Gastrocnemius medialis (tissue), 4 donors: ENCODE results near the gene TMEM185B. TPM values are rescaled to one million over a fixed set of nuclear protein-coding genes. Genes with fewer than 3 reads are reported as not detected.
A peak's percentile ranks its signal among the peaks of the same experiment; 100 is the strongest.

ENCODE experiments used
- ATAC-seq, 2 donors: fragments of 150-250 bp; one replicate each; pipeline ENCODE4 v1.9.1; 2016
- DNase-seq, 2 donors: peaks; one replicate each; pipeline ENCODE4 v3.0.0-alpha.2; 2019
- H3K27ac ChIP-seq, 4 donors: fragments of 200-600 bp; sonication (generic); 1 replicate in 1 of 4; 2 replicates in 3 of 4; pipeline ENCODE4 v1.5.1; 2016 to 2018; ENCODE audit warnings: mild to moderate bottlenecking in 2 of 4, moderate library complexity in 1 of 4
- H3K27me3 ChIP-seq, 3 donors: fragments of 200-600 bp; sonication (generic) in 2 of 3; 1 replicate in 1 of 3; 2 replicates in 2 of 3; pipeline versions ENCODE4 v1.5.1 to v1.6.0; 2016 to 2019; ENCODE audit warnings: mild to moderate bottlenecking in 1 of 3, moderate library complexity in 1 of 3
- H3K36me3 ChIP-seq, 2 donors: fragments of 200-600 bp; sonication (generic) in 1 of 2; one replicate each; pipeline ENCODE4 v1.5.1; 2017 to 2018
- H3K4me1 ChIP-seq, 2 donors: fragments of 200-600 bp; sonication (generic) in 1 of 2; one replicate each; pipeline ENCODE4 v1.5.1; 2016 to 2017; ENCODE audit warnings: mild to moderate bottlenecking in 2 of 2
- H3K4me3 ChIP-seq, 4 donors: fragments of 200-600 bp; sonication (generic) in 3 of 4; 1 replicate in 1 of 4; 2 replicates in 3 of 4; pipeline ENCODE4 v1.5.1; 2016 to 2019; ENCODE audit warnings: mild to moderate bottlenecking in 2 of 4
- H3K9me3 ChIP-seq, 3 donors: fragments of 200-600 bp; sonication (generic) in 2 of 3; 1 replicate in 1 of 3; 2 replicates in 2 of 3; pipeline ENCODE4 v1.5.1; 2016 to 2019
- CTCF ChIP-seq, 5 experiments: fragments of 450-650 bp in 3 of 5; fragments of 200-600 bp in 2 of 5; sonication (generic) in 2 of 5; IDR thresholded peaks in 4 of 5; conservative IDR thresholded peaks in 1 of 5; 1 replicate in 4 of 5; 2 replicates in 1 of 5; pipeline ENCODE4 v1.5.1; 2016 to 2019; ENCODE audit warnings: antibody characterized with exemption in 5 of 5, mild to moderate bottlenecking in 3 of 5, moderate library complexity in 3 of 5
- POLR2A ChIP-seq, 2 donors: fragments of 450-650 bp; IDR thresholded peaks; one replicate each; pipeline ENCODE4 v1.6.1; 2017; ENCODE audit warnings: antibody characterized with exemption in 2 of 2, mild to moderate bottlenecking in 2 of 2, moderate library complexity in 2 of 2
- in situ Hi-C, 4 donors: fragments of 200-750 bp; cut with MboI; loops; one replicate each; pipeline versions ENCODE4 v1.15.0 to v1.8.0; 2017; ENCODE audit warnings: low sequenced_read_pairs in 4 of 4
- intact Hi-C: fragments of 100-400 bp; cut with DNase I; formaldehyde crosslinking; loops from one replicate; pipeline ENCODE4 v1.15.1; 2023; ENCODE audit warnings: low total_unique reads
- total RNA-seq, 4 donors: library from RNA; depleted of rRNA; stranded (reverse); fragments of >200 nt; gene quantifications; one replicate each; pipeline versions ENCODE4 v1.1.0 to v1.2.3, GENCODE V29; 2016

TMEM185B gene
- total RNA-seq, 4 donors from 2014 or later: 10.8 to 23.5 (median 15.4) TPM

- no peak for ATAC-seq
- H3K4me3 ChIP-seq: no peak overlapping the region
- H3K9me3 ChIP-seq: no peaks in the 10 kb centered on the region
- no peaks in the 10 kb centered on the region for H3K36me3 ChIP-seq
- no peak overlapping the region for H3K27ac ChIP-seq
- no peaks in the 10 kb centered on the region for H3K27me3 ChIP-seq
- in situ Hi-C loops (no loop called here), intact Hi-C loops (loop anchor here (10.0 kb wide), 1 partner anchor 424 kb away; no protein-coding TSS in a partner anchor)
- no peak for DNase-seq
- no peak for TF ChIP-seq POLR2A (IDR thresholded peaks at IDR 0.05)
- no peak for TF ChIP-seq CTCF (IDR thresholded peaks at IDR 0.05 in 4 of 5, conservative IDR thresholded peaks at IDR 0.05 in 1 of 5)
- peaks cover 12 to 44% of the 10 kb centered on the region in 2 donors for H3K4me1 ChIP-seq
These were observed 27.4 kb upstream of the TMEM185B start for GRCh38 chr2:120250640-120251039.

- H3K4me1 ChIP-seq: peaks cover 7 to 32% of the 10 kb centered on the region in 2 donors
- no peak overlapping the region for H3K27ac ChIP-seq
- in situ Hi-C loops (no loop called here), intact Hi-C loops (no loop called here)
- TF ChIP-seq CTCF (IDR thresholded peaks at IDR 0.05 in 4 of 5, conservative IDR thresholded peaks at IDR 0.05 in 1 of 5): no peak
- ATAC-seq: no peak
- no peaks in the 10 kb centered on the region for H3K27me3 ChIP-seq
- H3K4me3 ChIP-seq: no peak overlapping the region
- no peaks in the 10 kb centered on the region for H3K36me3 ChIP-seq
- H3K9me3 ChIP-seq: no peaks in the 10 kb centered on the region
- DNase-seq: no peak
These were observed 24.7 kb upstream of the TMEM185B start for GRCh38 chr2:120247851-120248250.

GRCh38 chr2:120246546-120247300, 23.5 kb upstream of the TMEM185B start:
- Histone ChIP-seq H3K4me3 (no peak overlapping the region), H3K27ac (no peak overlapping the region), H3K36me3 (no peaks in the 10 kb centered on the region), H3K9me3 (no peaks in the 10 kb centered on the region), H3K4me1 (peaks cover 7 to 27% of the 10 kb centered on the region in 2 donors), H3K27me3 (no peaks in the 10 kb centered on the region)
- TF ChIP-seq CTCF (IDR thresholded peaks at IDR 0.05 in 4 of 5, conservative IDR thresholded peaks at IDR 0.05 in 1 of 5): no peak
- TF ChIP-seq POLR2A (IDR thresholded peaks at IDR 0.05): no peak
- DNase-seq (no peak), ATAC-seq (peak; percentile 23 to 35)
- intact Hi-C loops: no loop called here
- in situ Hi-C loops: no loop called here

- Histone ChIP-seq H3K36me3 (no peaks in the 10 kb centered on the region), H3K27me3 (no peaks in the 10 kb centered on the region), H3K4me3 (no peak overlapping the region), H3K9me3 (no peaks in the 10 kb centered on the region), H3K27ac (no peak overlapping the region), H3K4me1 (peaks cover 7 to 24% of the 10 kb centered on the region in 2 donors)
- in situ Hi-C loops: no loop called here
- ATAC-seq: peak; percentile 65 to 76
- intact Hi-C loops: no loop called here
- peak; percentile 37 to 42 for DNase-seq
- TF ChIP-seq POLR2A (IDR thresholded peaks at IDR 0.05) (no peak), CTCF (IDR thresholded peaks at IDR 0.05 in 4 of 5, conservative IDR thresholded peaks at IDR 0.05 in 1 of 5) (no peak)
These were observed 22.5 kb upstream of the TMEM185B start for GRCh38 chr2:120245520-120246332.
